VCaP (cell line): Measurements from ENCODE around the gene SYT2.
A peak's percentile ranks its signal among the peaks of the same experiment; 100 is the strongest.
"Not testable (repeated sequence)": the region's sequence is repeated elsewhere in the genome, so short reads cannot be mapped to it uniquely, and the experiment has no call there.

ENCODE experiments used
- H3K27ac ChIP-seq: fragments of 450-650 bp; 2 replicates; pipeline ENCODE4 v1.5.1; 2017
- TF ChIP-seq, protein P1 (sequence below): fragments of 450-650 bp; conservative IDR thresholded peaks from 2 replicates; pipeline ENCODE4 v1.5.1; 2017; ENCODE audit warnings: mild to moderate bottlenecking, moderate library complexity

The SYT2 gene

DNA sequence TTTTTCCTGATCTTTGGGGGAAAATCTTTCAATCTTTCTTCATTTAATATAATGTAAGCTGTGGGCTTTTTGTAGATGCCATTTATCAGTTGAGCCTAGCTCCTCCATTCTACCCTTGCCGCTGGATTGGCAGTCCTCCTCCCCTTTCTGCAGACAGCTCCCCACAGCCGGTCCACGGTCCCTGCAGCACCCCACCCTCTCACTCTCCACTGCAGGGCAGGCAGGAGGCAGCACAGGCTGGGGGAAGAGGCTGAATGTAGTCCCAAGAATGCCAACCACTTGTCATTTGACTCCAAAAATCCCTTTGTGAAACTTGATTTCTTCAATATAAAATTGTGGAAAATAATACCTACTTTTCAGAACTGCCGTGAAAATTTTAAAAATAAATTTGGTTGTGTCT is 96.7 kb downstream of the SYT2 start:
- TF ChIP-seq, protein P1, sequence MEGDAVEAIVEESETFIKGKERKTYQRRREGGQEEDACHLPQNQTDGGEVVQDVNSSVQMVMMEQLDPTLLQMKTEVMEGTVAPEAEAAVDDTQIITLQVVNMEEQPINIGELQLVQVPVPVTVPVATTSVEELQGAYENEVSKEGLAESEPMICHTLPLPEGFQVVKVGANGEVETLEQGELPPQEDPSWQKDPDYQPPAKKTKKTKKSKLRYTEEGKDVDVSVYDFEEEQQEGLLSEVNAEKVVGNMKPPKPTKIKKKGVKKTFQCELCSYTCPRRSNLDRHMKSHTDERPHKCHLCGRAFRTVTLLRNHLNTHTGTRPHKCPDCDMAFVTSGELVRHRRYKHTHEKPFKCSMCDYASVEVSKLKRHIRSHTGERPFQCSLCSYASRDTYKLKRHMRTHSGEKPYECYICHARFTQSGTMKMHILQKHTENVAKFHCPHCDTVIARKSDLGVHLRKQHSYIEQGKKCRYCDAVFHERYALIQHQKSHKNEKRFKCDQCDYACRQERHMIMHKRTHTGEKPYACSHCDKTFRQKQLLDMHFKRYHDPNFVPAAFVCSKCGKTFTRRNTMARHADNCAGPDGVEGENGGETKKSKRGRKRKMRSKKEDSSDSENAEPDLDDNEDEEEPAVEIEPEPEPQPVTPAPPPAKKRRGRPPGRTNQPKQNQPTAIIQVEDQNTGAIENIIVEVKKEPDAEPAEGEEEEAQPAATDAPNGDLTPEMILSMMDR = no peak
- H3K27ac ChIP-seq = no peak overlapping the region

DNA sequence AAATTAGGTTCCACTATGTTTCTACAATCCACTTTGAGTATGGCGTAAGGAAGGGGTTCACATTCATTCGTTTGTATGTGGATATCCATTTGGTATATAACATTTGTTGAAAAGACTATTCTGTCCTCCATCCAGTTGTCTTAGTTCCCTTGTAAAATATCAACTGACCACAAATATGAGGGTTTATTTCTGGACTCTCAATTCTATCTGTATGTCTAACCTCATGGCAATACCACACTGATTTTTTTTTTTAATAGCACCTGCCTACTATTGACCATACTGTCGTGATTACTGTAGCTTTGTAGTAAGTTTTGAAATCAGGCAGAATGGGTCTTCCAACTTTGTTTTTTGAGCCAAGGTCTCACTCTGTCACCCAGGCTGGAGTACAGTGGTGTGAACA is 98.2 kb downstream of the SYT2 start:
- not testable (repeated sequence) for H3K27ac ChIP-seq

DNA sequence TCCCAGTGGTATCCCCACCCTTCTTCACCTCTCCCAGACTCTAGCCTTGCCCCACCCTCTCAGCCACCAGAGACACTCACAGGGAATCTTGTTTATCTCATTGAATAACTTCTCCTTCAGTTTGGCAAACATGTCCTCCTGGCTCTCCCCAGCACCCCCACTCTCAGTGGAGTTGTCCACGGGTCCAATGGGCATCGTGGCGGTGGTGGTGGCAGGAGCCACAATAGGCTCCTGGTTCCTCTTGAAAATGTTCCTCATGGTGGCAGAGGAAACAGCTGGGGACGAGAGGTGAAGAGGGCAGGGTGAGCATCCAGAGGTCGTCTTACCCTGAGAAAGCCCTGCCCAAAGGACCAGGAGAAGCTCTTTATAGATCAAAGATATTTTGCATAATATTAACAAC is 104.7 kb downstream of the SYT2 start:
- TF ChIP-seq, protein P1 = no peak
- no peak overlapping the region for H3K27ac ChIP-seq

- no peak overlapping the region for H3K27ac ChIP-seq
- TF ChIP-seq, protein P1 = no peak
These were observed 106.8 kb downstream of the SYT2 start for GRCh38 chr1:202603435-202603834.

DNA sequence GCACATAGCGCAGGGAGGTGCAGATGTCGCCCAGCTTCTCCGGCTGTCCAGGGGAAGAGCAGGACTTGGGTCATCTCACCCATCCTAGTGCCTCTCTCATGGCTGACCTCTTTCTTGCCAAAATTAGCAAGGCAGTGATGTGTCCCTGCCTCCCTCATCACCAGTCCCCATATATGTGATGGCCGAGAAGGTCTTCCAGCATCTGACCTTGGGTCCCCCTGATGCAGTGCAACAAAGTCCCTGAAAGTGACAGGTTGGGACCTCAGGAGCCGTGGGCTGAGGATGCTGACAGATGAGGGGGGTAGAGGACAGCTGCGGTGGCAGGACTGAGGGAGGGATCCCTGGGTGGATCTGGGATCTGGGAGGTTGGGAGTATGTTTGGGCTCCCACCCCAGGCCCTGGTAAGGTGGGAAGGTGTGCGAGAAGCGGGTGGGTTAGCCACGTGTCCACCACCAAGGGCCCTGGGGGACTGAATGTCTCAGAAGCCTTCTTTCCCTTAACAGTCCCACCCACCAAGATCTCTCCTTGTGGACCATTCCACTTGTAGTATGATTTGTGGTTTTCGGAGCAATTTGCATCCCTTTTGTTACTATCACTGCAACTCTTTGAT is 109.7 kb downstream of the SYT2 start:
- TF ChIP-seq, protein P1 = peak; percentile 50
- H3K27ac ChIP-seq = peak overlapping the region; percentile 61; the same call in 1 of the 2 replicates

DNA sequence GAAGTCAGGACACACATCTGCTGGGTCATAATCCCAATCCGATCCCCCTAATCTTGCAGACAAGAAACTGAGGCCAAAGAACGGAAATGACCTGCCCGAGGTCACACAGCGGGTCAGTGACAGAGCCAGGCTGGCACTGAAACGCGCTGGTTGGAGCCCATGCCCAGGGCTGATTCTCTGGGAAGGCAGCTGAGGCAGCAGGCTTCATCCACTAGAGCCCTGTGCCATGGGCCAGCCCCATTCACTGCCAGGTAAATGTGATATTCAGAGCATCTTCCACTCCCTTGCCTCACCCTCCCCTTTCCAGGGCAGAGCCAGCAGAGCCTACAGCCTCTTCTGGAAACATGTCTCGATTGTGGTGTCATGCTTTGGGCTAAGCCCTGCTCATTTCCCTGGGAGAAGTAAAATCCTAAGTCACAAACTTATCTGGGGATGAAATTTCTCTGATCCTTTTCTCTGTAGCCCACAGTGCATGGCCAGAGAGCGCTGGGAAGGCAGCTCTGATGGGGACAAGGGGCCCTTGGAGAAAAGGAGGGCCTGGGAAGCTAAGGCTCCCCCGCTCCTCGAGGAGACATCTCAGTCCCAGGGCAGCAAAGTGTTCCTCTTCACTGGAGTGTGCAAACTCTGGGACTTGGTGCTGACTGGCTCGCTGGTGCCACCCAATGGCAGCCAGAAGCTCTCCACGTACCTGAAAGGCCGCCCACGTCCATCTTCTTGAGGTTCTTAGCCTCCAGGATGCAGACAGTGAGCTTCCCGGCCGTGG is 110.4 kb downstream of the SYT2 start:
- peak overlapping the region; percentile 61 for H3K27ac ChIP-seq
- TF ChIP-seq, protein P1 = peak; percentile 93

DNA sequence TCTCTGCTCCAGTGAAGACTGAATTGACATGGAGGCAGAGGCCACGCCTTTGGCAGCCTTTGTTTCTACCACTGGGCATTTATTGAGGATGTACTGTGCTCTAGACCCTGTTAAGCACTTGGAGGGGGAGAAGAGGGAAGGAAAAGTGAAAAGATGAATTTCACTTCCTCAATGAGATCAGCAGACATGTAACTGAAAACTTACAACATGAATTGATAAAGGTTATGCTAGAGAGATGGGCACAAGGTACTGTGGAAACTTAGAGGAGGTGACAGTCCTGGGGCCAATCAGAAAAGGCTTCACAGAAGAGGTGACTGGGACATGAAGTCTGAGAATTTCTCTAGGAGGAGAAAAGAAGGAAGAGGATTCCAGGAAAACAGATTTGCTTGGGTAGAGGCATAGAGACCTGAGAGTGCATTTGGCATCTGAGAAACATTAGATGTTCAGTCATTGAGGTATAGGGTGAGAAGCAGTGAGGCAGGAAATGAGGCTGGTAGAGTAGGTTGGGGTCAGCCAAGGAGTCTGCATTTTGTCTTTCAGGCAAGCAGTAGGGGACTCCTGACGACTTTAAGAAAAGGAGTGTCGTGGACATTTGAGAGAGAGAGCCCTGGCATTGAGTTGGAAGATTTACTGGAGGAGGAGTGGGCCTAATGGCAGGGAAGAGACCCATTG is 113.0 kb downstream of the SYT2 start:
- H3K27ac ChIP-seq = no peak overlapping the region
- TF ChIP-seq, protein P1 = no peak
